Suprapubic skin (tissue), 4 donors: ENCODE data around the gene RPUSD1.

Experiments used
- CTCF ChIP-seq, 2 donors: fragments of 200-600 bp in 1 of 2; fragments of 450-650 bp in 1 of 2; sonication (generic) in 1 of 2; IDR thresholded peaks; one replicate each; pipeline ENCODE4 v1.5.1; 2016 to 2019; ENCODE audit warnings: antibody characterized with exemption in 2 of 2, mild to moderate bottlenecking in 1 of 2, moderate library complexity in 1 of 2
- POLR2A ChIP-seq, 2 donors: fragments of 450-650 bp; IDR thresholded peaks; one replicate each; pipeline ENCODE4 v1.6.1; 2017; ENCODE audit warnings: antibody characterized with exemption in 2 of 2, mild to moderate bottlenecking in 2 of 2, moderate library complexity in 2 of 2
- POLR2AphosphoS5 ChIP-seq, 3 donors: sonication (generic); formaldehyde crosslinking; IDR thresholded peaks; one replicate each; pipeline ENCODE4 v1.6.1; 2017; ENCODE audit warnings: antibody characterized with exemption in 3 of 3

- TF ChIP-seq CTCF (IDR thresholded peaks at IDR 0.05) (no peak), POLR2A (IDR thresholded peaks at IDR 0.05) (no peak), POLR2AphosphoS5 (IDR thresholded peaks at IDR 0.05) (no peak)
These were observed 42.4 kb downstream of the RPUSD1 start for GRCh38 chr16:745739-746138.
